ENCODE data around the gene PSMD1.

Gene PSMD1

GRCh38 chr2:231047923-231048915, 8.4 kb upstream of the PSMD1 start:
- no peak overlapping the region for H3K4me3 ChIP-seq (ENCODE audit: control insufficient read depth, low read depth, low read length)
- DNase-seq (ENCODE audit: low read depth), result no peak
- no peak for TF ChIP-seq CTCF (IDR thresholded peaks at IDR 0.05; ENCODE audit: control insufficient read depth, insufficient read depth, low read depth, low read length, missing control alignments)

- no peak for TF ChIP-seq CTCF (IDR thresholded peaks at IDR 0.05; ENCODE audit: control insufficient read depth, insufficient read depth, low read depth, low read length, missing control alignments)
- DNase-seq (ENCODE audit: low read depth), result no peak
- no peak overlapping the region for H3K4me3 ChIP-seq (ENCODE audit: control insufficient read depth, low read depth, low read length)
Observed at GRCh38 chr2:231049286-231050017, 7.2 kb upstream of the PSMD1 start.

GRCh38 chr2:231050018-231050901, 6.4 kb upstream of the PSMD1 start:
- no peak overlapping the region for H3K4me3 ChIP-seq (ENCODE audit: control insufficient read depth, low read depth, low read length)
- DNase-seq (ENCODE audit: low read depth), result no peak
- no peak for TF ChIP-seq CTCF (IDR thresholded peaks at IDR 0.05; ENCODE audit: control insufficient read depth, insufficient read depth, low read depth, low read length, missing control alignments)

- DNase-seq (ENCODE audit: low read depth), result no peak
- H3K4me3 ChIP-seq (ENCODE audit: control insufficient read depth, low read depth, low read length), result no peak overlapping the region
- TF ChIP-seq CTCF (IDR thresholded peaks at IDR 0.05; ENCODE audit: control insufficient read depth, insufficient read depth, low read depth, low read length, missing control alignments), result no peak
Observed at GRCh38 chr2:231051116-231051515, 5.6 kb upstream of the PSMD1 start.

- DNase-seq (ENCODE audit: low read depth), result peak; percentile 21
- H3K4me3 ChIP-seq (ENCODE audit: control insufficient read depth, low read depth, low read length), result peak overlapping the region; percentile 55
- peak; percentile 99 for TF ChIP-seq CTCF (IDR thresholded peaks at IDR 0.05; ENCODE audit: control insufficient read depth, insufficient read depth, low read depth, low read length, missing control alignments)
Observed at GRCh38 chr2:231052494-231053451, 3.9 kb upstream of the PSMD1 start.

Data from AG09309 (cell line).